HL-60 (cell line): ENCODE results near the gene SLC45A1.

Experiments used
- DNase-seq, 2 experiments: peaks; one replicate each; pipeline ENCODE4 v3.0.0-alpha.2; 2010 to 2020; ENCODE audit warnings: low read depth in 1 of 2, low spot score in 1 of 2
- H3K27ac ChIP-seq: fragments of 250-450 bp; sonication (Bioruptor Pico); replicated peaks from 2 replicates; pipeline ENCODE4 v1.5.1; 2020; ENCODE audit warnings: mild to moderate bottlenecking, moderate library complexity
- H3K27me3 ChIP-seq: fragments of 250-450 bp; sonication (Bioruptor Pico); 2 replicates; pipeline ENCODE4 v1.5.1; 2021; ENCODE audit warnings: mild to moderate bottlenecking, moderate library complexity; ENCODE audit not compliant: insufficient read depth, poor library complexity, severe bottlenecking
- H3K4me3 ChIP-seq: replicated peaks from 2 replicates; pipeline ENCODE4 v1.5.1; 2011; ENCODE audit warnings: mild to moderate bottlenecking, control low read depth, low read length; ENCODE audit not compliant: insufficient read depth
- CTCF ChIP-seq: IDR thresholded peaks from one replicate; pipeline ENCODE4 v1.5.1; 2011; ENCODE audit warnings: low read length, control low read depth, inconsistent platforms; ENCODE audit not compliant: insufficient read depth
- GABPA ChIP-seq: IDR thresholded peaks from 2 replicates; pipeline ENCODE4 v1.6.1; 2012; ENCODE audit warnings: low read depth
- POLR2AphosphoS5 ChIP-seq: IDR thresholded peaks from 2 replicates; pipeline ENCODE4 v1.6.1; 2012; ENCODE audit warnings: low read depth
- REST ChIP-seq: IDR thresholded peaks from 2 replicates; pipeline ENCODE4 v1.6.1; 2012; ENCODE audit warnings: low read depth; ENCODE audit not compliant: insufficient replicate concordance
- SPI1 ChIP-seq: IDR thresholded peaks from 2 replicates; pipeline ENCODE4 v1.6.1; 2012; ENCODE audit warnings: low read depth, mild to moderate bottlenecking, borderline replicate concordance

SLC45A1 gene

GRCh38 chr1:8373581-8374241, 55.8 kb downstream of the SLC45A1 start:
- no peak for DNase-seq
- no peak overlapping the region for H3K4me3 ChIP-seq
- TF ChIP-seq REST (no peak), POLR2AphosphoS5 (no peak), SPI1 (no peak), CTCF (no peak), GABPA (no peak)
- H3K27me3 ChIP-seq, result no peaks in the 10 kb centered on the region
- no peak overlapping the region for H3K27ac ChIP-seq

GRCh38 chr1:8374356-8374755, 56.4 kb downstream of the SLC45A1 start:
- Histone ChIP-seq H3K27ac (no peak overlapping the region), H3K4me3 (no peak overlapping the region), H3K27me3 (no peaks in the 10 kb centered on the region)
- no peak for TF ChIP-seq POLR2AphosphoS5
- no peak for TF ChIP-seq GABPA
- no peak for TF ChIP-seq REST
- TF ChIP-seq CTCF, result no peak
- no peak for TF ChIP-seq SPI1
- DNase-seq, result no peak

GRCh38 chr1:8374812-8375211, 56.9 kb downstream of the SLC45A1 start:
- H3K27me3 ChIP-seq, result no peaks in the 10 kb centered on the region
- TF ChIP-seq POLR2AphosphoS5, result no peak
- peak; percentile 32 for TF ChIP-seq CTCF
- no peak for TF ChIP-seq SPI1
- no peak for TF ChIP-seq REST
- TF ChIP-seq GABPA, result no peak
- H3K27ac ChIP-seq, result no peak overlapping the region
- H3K4me3 ChIP-seq, result no peak overlapping the region
- peak in 1 of 2 experiments; percentile 51 for DNase-seq
